GM12874 (cell line): ENCODE data around the gene GPR149.

Source experiments
- TF ChIP-seq, protein P1 (sequence below): IDR thresholded peaks from 2 replicates; pipeline ENCODE4 v1.5.1; 2011; ENCODE audit warnings: low read depth, mild to moderate bottlenecking, control low read depth, low read length, moderate library complexity; ENCODE audit not compliant: insufficient read depth

GPR149 gene

GRCh38 chr3:154427685-154428285 lies 2.2 kb downstream of the GPR149 start:
- TF ChIP-seq, protein P1, sequence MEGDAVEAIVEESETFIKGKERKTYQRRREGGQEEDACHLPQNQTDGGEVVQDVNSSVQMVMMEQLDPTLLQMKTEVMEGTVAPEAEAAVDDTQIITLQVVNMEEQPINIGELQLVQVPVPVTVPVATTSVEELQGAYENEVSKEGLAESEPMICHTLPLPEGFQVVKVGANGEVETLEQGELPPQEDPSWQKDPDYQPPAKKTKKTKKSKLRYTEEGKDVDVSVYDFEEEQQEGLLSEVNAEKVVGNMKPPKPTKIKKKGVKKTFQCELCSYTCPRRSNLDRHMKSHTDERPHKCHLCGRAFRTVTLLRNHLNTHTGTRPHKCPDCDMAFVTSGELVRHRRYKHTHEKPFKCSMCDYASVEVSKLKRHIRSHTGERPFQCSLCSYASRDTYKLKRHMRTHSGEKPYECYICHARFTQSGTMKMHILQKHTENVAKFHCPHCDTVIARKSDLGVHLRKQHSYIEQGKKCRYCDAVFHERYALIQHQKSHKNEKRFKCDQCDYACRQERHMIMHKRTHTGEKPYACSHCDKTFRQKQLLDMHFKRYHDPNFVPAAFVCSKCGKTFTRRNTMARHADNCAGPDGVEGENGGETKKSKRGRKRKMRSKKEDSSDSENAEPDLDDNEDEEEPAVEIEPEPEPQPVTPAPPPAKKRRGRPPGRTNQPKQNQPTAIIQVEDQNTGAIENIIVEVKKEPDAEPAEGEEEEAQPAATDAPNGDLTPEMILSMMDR: no peak

DNA sequence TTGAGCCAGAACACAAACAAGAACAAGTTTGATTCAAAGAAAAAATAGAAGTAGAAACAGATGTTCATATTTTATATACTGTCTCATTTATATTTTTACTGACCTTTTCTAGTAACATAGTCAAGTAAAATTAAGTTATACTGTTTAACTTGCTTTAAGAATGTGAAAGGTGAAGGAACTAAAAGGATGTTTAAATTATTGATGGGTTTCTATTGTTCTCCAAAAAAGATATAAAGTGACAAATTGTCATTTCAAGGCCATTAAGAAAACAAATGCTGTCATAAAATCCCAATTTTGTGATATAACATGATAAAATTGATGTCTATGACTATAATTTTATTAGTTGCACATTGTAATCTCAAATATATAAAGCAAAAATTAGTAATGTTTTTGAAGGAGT lies 7.3 kb downstream of the GPR149 start:
- TF ChIP-seq, protein P1: no peak

DNA sequence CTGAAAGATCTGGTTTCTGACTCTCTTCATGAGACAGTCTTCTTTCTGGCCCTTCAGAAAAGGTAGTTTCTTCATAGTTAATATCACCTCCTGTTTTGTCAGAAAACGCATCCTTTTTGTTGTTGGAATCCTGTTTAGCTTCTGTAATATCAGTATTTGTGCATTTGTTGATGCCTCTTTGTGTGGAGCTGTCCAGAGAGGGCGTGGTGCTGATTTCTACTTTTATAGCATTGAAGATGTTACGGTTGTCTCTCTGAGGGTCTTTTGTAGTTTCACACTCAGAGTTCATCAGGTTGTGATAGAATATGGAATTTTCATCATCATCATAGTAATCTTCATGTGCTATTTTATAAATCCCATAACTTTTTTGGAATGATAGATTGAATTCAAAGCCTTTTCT lies 8.9 kb downstream of the GPR149 start:
- TF ChIP-seq, protein P1: no peak

- TF ChIP-seq, protein P1: no peak
Observed at GRCh38 chr3:154398084-154398967, 31.7 kb downstream of the GPR149 start.

GRCh38 chr3:154389861-154390260 lies 40.1 kb downstream of the GPR149 start:
- TF ChIP-seq, protein P1: no peak

DNA sequence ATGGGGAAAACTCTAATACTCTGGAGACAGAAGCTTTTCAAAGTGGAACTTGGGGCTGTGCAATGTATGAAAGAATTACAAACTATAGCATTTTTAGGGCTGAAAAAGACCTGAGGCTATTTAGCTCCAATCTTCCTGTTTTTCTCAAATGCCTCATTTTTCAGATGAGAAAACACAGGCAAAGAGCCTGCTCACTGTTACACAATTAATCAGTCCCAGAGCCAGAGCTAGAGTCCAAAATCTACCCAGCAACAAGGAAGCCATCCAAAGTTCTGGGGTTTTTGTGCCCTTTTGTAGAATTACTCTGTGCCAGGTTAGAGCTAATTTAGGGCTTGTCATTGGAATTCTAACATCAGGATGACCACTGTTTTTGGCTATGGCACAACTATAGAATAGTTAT lies 45.5 kb downstream of the GPR149 start:
- TF ChIP-seq, protein P1: no peak

- TF ChIP-seq, protein P1: no peak
Observed at GRCh38 chr3:154378311-154378710, 51.7 kb downstream of the GPR149 start.
